HG03354 (cell line): ENCODE measurements around the gene CHI3L2.

Source experiments
- ATAC-seq: cut with Tn5 transposase; IDR thresholded peaks from one replicate; pipeline ENCODE4 v1.9.1; 2021; ENCODE audit warnings: mild to moderate bottlenecking; ENCODE audit not compliant: unreplicated experiment, poor library complexity, severe bottlenecking

The CHI3L2 gene

DNA sequence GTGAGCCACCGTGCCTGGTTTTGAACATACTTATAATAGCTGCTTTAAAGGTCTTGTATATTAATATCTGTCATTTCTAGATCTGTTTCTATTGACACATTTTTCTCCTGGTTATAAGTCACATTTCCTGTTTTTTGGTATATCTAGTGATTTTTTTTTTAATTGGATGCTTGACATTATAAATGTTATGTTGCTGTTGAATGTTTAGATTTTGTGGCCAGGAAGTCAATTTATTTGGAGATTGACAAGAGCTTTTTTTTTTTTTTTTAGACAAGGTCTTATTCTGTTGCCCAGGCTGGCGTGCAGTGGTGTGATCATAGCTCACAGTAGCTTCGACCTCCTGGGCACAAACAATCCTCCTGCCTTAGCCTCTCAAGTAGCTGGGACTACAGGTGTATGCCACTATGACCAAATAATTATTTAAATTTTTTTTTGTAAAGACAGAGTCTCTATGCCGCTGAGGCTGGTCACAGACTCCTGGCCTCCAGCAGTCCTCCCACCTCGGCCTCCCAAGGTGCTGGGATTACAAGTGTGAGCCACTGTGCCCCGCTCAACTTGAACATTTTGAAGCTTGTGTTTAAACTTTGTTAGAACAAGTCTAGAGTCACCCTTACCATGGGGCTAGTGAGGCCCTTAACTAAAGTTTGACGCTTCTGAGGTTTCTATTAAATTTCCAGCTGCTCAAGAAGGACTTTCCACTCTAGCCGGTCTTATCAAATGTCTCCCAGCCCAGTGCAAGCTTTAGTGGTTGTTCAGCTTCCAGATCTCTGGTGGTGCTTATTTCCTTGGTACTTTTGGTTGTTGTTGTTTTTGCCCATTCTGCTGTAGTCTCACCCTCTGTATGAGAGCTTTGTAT is 8.6 kb upstream of the CHI3L2 start:
- ATAC-seq: peak; percentile 0

DNA sequence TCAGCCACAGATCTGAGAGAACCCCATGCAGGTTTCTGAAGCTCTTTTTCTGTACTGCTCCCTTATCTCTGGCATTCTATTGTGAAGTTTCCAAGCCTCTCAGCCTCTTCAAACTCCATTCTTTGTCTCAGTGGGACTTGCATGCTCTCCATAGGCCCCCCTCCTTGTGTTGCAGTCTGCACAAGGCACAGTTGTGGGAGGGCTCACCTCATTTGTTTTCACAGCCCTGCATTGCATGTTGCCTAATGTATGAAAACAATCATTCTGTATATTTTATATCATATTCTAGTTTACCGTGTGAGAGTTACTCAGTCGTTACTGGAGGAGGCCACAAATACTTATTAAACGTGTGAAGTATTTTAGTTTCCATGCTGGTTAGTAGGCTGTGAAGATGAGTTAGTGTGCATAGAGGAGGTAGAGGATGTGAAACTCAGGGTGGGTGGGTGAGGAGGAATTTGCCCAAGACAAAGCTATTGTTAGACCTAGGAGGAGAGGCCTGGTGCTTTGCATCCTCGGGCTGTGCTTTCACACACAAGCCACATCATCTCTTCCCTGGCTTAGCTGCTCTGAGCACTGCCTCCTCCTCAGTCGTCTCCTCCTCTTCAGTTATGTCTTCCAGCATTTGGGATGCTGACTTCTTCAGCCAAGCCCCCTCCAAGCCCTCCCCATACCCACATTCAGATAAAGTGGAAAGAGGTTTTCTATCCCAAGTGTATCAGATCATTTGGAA is 7.8 kb upstream of the CHI3L2 start:
- ATAC-seq: peak; percentile 40

DNA sequence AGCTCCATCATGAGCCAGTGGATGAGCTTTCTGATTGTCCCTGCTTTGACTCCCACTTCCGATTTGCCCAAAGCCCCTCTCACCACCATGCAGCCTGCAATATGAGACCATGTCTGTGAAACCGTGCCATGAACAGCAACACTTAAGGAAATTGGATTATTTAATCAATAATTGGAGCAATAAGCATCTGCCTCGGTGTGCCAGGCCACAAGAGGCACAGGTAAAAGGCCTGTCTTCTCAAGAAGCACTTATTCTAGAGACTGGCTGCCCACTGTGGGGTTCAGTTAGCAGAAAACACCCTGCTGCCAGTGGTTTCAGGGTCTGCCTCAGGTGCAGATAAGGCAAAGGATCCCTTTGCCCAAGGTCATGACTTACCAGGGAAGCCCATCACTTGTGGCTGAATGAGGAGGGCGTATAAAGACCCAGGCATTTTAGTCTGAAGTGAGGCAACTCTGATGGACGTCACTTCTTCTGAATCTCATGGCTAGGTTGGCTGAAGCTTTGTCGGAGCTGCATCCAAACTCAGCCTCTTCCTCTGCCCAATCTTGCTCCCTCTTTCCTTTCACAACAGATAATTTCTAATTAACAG is 7.1 kb upstream of the CHI3L2 start:
- ATAC-seq: no peak

DNA sequence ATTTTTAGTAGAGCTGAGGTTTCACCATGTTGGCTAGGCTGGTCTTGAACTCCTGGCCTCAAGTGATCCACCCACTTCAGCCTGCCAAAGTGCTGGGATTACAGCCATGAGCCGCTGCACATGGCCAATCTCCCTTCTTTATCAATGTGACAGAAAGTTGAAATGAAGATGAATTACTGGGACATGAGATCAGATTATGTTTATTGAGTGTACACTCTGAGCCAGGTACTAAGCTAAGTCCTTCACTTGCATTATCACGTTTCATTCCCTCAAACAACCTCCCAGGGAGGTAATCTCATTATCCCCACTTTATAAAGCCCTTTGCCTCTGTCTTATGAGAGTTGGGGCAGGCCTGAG is 6.3 kb upstream of the CHI3L2 start:
- ATAC-seq: no peak

DNA sequence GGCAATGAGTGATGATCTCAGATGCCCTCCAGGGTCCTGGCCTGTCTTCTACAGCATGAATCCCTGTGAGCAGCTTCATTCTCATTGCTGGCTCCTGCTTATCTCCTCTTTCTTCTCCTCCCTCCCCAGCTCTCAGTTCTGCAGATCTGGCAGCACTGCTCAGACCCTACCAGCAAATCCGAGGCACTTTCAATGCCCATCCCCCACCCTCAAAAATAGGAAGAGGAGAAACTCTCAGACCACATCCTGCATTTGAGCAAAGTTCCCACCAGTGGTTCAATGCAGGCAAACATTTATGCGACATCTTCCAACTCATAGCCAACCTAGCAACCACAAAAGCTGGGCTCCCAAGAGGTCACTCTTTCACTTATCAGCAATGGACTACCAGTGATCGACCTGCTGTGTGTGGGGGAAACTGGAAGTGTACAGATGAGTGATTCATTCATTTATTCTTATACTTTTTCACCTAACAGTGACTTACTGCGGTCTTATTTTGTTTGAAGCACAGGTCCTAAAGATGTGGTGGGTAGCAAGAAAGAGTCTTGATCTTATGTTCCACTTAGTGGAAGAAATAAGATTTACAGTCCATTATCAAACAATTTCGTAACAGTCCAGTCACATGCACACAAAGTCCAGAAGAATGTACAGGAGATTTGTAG is 5.8 kb upstream of the CHI3L2 start:
- peak; percentile 66 for ATAC-seq

DNA sequence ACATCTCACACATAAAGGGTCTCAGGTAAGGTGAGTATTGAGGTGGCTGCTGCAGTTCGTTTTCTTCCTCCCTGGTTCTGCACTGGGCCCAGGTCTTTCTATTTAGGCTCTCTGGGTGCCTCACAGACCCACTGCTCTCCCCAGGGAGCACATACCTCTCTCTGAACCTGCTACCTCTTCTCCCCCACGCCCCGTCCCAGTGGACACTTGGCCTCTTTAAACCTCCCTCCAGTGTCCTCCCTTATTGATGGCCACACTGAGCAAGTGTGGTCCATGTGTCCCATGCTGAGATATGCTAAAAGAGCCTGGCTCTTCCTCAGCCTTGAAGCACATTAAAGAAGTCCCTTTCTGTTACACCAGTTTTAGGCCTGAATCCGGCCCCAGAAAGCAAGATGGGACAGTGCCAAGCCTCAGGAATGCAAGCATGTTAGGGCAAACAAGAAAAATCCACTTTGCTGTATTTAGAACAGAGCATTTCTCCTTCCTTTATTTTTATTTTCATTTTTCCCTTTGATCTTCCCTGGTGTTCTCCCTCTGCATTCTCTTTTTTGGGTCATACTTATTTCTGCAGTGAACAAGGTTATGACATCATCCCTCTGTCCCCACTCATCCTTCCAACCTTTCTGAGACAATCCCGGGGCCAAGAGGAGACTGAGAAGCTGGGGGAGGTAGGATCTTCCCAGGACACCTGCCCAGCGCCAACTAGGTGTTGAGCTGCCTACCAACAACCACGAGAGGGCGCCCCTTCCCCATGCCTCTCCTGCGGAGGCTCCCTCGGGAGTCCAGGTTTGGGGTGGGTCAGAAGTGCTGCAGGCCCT is 5.0 kb upstream of the CHI3L2 start:
- peak; percentile 19 for ATAC-seq

DNA sequence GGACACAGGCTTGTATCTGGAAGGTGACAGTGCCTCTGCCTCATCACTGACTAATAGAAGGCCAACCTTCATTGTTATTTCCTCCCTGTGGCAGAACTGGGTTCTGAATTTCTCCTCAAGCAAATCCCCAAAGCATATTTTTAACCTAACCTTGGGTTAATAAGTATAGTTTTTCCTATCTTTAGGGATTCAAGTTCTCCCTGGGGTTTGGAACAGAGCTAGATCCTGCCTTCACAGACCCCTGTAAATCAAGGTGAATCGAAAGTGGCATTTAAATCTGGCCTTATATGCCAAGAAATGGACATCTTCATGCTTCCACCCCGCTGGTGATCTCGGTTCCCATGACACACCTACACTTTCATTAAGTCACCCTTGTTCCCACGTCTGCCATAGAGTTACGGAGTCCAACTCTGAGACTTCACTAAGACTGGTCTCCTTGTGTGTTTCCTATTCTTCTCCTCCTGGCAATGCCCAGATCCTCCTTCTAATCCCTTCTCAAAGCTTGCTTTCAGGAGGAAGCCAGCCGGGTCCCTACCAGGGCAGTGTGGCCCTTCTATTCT is 4.3 kb upstream of the CHI3L2 start:
- ATAC-seq: no peak

DNA sequence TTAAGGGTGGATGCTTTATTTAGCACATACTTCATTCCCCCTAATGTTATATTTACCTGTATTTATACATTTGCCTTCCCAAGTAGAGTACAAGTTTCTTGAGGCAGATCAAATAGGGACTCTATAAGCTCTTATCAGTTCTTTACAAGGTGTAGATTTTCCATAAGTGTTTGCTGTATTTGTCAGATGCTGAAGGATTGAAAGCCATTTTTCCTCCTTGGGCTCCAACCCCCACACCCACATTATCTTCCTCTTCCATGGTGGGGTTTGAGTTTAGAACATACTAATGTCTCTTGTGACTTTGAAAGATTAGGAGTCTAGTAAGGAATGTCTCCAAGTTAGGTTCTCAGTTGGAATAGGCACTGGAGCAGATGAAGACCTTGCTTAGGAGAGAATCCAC is 2.4 kb upstream of the CHI3L2 start:
- ATAC-seq: no peak

DNA sequence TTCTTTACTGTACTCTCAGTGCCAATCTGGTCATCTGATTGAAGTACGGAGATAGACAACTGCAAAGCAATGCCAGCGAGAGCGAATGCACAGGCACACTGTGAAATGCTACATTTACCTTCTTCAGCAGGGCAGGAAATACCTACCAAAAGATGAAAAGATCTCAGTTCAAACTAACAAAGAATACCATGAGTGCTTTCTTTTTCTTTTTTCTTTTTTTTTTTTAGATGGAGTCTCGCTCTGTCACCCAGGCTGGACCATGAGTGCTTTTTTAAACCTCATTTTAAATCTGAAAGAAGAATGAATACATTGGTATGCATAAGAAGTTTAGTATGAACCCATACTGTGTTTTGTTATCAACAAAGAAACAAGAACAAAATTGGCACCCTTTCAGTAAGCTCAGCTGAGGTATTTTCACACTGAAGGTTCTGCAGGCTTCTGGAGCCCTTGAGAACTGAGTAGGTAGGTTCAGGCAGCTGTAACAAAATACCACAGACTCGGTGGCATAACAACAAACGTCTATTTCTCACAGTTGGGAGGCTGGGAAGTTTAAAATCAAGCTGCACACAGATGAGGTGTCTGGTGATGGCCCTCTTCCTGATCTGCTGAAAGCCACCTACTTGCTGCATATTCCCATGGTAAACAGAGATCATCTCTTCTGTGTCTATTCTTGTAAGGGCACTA is 1.7 kb upstream of the CHI3L2 start:
- no peak for ATAC-seq

DNA sequence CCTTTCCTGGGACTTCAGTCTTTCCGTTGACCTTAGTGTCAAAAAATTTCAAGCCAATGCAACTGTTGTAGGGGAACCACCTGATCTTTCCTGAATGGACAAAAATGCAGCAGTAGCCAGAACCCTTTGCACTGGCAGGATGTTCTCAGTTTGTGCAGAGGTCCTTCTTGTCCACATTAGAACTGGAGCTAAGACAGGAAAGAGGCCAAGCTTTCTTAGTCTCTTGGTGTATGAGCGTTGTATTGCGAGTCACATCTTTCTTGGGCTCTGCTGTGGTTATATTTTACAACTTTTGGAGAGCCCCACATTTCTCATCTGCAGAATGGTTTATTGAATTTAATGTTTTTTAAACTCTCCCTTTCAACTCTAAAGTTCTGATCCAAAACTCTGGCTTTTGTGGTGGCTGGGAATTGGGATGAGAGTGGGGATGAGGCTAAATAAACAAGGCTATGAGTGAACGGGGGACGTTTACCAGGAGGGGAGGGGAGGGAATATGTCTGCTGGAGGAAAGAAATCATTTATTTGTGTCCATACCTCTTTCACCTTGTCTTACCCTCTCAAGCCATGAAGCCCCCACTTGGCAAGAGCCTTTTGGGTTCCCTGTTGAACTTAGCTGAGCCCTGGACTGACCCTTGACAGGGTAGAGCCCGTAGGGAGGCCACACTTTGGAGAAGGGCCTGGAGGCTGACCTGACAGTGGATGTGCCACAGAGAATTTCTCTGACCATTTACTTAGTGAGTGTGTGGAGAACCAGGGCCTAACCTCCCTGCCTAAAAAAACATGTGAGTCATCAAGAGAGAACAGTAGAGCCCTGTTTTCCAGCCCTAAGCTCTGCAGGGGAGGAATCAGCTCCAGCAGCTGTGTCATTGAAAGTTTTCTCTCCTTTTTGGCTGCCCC is 586 bp downstream of the CHI3L2 start:
- ATAC-seq: no peak

DNA sequence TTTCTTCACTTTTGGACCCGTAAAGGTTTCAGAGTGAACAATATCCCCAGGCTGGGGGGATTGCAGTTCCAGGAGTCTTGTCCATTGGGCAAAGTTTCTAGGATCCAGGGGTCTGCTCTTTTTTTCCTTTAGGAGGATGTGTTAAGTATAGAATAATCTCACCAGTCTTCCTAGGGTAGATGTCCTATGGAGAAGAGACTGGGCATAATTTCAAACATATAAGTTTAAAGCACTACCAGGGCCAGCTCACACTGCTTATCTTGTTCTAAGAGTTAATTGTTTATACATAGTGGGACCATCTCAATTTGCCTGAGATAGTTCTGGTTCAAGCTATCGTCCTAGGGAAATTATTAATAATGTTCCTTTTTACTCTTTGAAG is 1.2 kb downstream of the CHI3L2 start:
- ATAC-seq: no peak

DNA sequence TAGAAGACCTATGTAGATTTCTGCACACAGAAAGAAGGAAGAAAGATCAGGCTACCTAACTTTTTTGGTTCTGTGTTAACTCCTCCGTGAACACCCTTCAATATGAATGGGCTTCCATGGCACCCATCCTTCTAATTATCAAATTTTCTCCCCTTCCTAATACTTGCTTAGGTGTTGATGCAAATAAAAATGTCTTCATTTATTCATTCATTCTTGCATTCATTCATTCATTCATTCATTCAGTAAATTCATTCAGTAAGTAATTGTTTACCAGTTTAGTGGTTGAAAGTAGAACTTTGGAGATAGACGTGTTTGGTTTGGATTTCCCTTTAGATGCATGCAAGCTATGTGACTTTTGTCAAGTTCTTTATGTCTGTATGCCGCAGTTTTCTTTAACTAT is 4.6 kb downstream of the CHI3L2 start:
- ATAC-seq: no peak

DNA sequence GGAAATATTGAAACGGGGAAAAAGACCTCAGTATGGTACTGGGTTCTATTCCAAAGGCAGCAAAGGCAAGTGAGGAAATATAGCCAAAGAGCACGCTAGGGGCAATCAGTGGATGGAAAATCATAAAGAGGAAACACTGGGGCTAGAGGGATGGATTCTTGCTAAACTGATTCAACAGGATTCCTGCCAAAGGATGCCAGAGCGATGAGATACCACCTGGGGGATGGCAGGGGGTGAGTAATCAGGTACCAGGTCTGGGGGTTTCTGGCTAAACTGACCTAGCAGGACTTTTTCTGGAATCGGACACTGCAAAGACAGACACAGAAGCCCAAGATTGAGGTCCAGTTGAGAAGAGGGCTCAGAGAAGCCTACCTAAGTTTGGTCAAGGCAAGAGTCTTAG is 6.7 kb downstream of the CHI3L2 start:
- no peak for ATAC-seq

DNA sequence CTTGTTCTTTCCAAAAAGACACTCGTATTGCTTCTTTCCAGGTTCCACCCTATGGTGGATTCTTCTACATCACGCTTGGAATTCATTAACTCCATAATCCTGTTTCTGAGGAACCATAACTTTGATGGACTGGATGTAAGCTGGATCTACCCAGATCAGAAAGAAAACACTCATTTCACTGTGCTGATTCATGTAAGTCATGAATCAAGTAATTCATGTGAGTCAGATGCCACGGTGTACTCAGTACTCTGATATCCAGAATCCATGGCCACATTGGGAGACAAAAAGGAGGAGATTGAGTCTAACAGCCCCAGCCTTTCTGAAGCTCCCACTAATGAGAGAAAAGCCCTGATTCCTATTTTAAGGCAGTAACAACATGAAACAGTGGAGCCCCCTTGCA is 7.4 kb downstream of the CHI3L2 start:
- no peak for ATAC-seq

DNA sequence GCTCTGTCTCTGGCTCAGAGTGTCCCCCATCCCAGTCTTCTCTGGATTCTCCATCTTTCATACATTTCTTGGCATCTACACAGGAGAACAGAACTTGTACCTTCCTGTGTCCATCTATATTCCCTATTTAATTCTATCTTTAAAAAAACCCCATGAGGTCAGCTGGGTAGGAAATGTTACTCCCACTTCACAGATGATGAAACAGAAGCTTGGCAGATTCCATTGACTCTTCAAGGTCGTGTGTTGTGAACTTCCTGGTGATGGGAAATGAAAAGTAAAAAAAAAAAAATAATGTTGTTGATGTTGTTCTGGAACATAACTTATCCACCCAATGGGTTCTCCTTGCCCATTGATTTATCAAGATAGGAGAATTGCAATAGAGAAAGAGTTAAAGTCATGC is 8.9 kb downstream of the CHI3L2 start:
- no peak for ATAC-seq

DNA sequence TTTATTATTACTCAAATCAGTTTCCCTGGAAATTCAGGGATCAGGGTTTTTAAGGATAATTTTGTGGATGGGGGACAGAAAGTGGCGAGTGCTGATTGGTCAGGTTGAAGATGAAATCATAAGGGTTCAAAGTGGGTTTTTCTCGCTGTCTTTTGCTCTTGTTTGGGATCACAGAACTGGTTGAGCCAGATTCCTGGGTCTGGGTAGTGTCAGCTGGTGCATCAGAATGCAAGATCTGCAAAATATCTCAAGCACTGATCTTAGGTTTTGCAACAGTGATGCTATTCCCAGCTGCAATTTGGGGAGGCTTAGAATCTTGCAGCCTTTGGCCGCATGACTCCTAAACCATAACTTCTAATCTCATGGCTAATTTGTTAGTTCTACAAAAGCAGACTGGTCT is 9.3 kb downstream of the CHI3L2 start:
- ATAC-seq: no peak

DNA sequence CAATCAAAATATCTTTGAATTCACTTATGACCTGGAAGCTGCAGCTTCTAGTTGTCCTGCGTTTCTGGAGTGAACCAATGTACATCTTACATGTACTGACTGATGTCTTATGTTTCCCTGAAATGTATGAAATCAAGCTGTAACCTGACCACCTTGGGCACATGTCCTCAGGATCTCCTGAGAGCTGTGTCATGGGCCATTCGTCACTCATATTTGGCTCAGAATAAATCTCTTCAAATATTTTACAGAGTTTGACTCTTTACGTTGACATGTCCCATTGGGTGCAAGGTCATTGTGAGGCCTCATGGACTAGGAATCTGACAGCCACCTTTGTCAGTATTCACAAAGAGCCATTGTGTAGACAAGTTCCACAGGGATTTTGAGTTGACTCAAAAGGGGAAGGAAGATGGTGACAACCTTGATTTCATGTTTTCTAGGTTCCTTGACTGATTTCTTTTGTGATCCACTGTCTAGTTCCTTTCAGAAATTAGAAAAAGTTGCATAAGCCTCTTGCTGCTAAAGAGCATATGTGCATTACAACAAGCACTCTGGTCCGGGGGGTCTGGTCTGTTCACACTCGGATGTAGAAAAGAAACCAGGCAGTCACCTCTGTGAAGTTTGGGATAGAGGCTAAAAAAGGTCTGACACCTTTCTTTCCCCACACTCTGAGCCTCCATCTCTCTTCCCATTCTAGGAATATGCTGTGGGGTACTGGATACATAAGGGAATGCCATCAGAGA is 10.7 kb downstream of the CHI3L2 start:
- ATAC-seq: no peak
